ENCODE results near the gene CCDC9B.

GRCh38 chr15:40307421-40308211 lies 33.1 kb downstream of the CCDC9B start, which contains the start of gene PLCB2:
- TF ChIP-seq EZH2 (IDR thresholded peaks at IDR 0.05; ENCODE audit: insufficient read depth, poor library complexity, severe bottlenecking) (no peak), EZH2phosphoT487 (IDR thresholded peaks at IDR 0.05; ENCODE audit: insufficient read depth, low read depth) (no peak)

All from GM23248 (cell line).